Chondrocyte (in vitro differentiated cells): ENCODE data around the gene IFITM2. TPM values are rescaled to one million over a fixed set of nuclear protein-coding genes. Genes with fewer than 3 reads are reported as not detected.
"Not testable (repeated sequence)": the region's sequence is repeated elsewhere in the genome, so short reads cannot be mapped to it uniquely, and the experiment has no call there.

ENCODE experiments used
- DNase-seq: peaks from one replicate; pipeline ENCODE4 v3.0.0; 2021; ENCODE audit warnings: mixed read lengths, low spot score
- H3K27ac Mint-ChIP-seq: one replicate; pipeline ENCODE4 v1.8.0; 2021; ENCODE audit warnings: mild to moderate bottlenecking, moderate library complexity, mixed read lengths; ENCODE audit not compliant: unreplicated experiment
- H3K27me3 Mint-ChIP-seq: 2 replicates; pipeline ENCODE4 v1.8.0; 2021; ENCODE audit warnings: low read depth, mixed read lengths
- H3K36me3 Mint-ChIP-seq: 2 replicates; pipeline ENCODE4 v1.8.0; 2021; ENCODE audit warnings: low read depth, mixed read lengths
- H3K4me1 Mint-ChIP-seq: 2 replicates; pipeline ENCODE4 v1.8.0; 2021; ENCODE audit warnings: low read depth, mild to moderate bottlenecking, mixed read lengths
- H3K4me3 Mint-ChIP-seq: one replicate; pipeline ENCODE4 v1.8.0; 2021; ENCODE audit warnings: mild to moderate bottlenecking, moderate library complexity, mixed read lengths; ENCODE audit not compliant: unreplicated experiment
- H3K9me3 Mint-ChIP-seq: 2 replicates; pipeline ENCODE4 v1.8.0; 2021; ENCODE audit warnings: low read depth, mixed read lengths
- CTCF ChIP-seq: fragments of 200-600 bp; sonication (generic); IDR thresholded peaks from 2 replicates; pipeline ENCODE4 v1.5.0; 2021; ENCODE audit warnings: antibody characterized with exemption, mild to moderate bottlenecking, moderate library complexity
- total RNA-seq: library from RNA; stranded (reverse); gene quantifications from 3 replicates; pipeline ENCODE4 v1.2.1, GENCODE V29; 2021

The IFITM2 gene
- total RNA-seq, 1 donor from 2014 or later: 109 TPM

GRCh38 chr11:268716-269145, 38.9 kb upstream of the IFITM2 start:
- not testable (repeated sequence) for H3K4me3 Mint-ChIP-seq, H3K36me3 Mint-ChIP-seq, H3K27ac Mint-ChIP-seq, DNase-seq, H3K9me3 Mint-ChIP-seq, H3K4me1 Mint-ChIP-seq
- TF ChIP-seq CTCF: peak; percentile 39
- peaks cover 11% of the 10 kb centered on the region for H3K27me3 Mint-ChIP-seq

- Mint-ChIP-seq H3K27me3 (peaks cover 11% of the 10 kb centered on the region), H3K9me3 (no peaks in the 10 kb centered on the region), H3K27ac (no peak overlapping the region), H3K4me3 (no peak overlapping the region), H3K4me1 (peaks cover 7% of the 10 kb centered on the region), H3K36me3 (no peaks in the 10 kb centered on the region)
- no peak for DNase-seq
- TF ChIP-seq CTCF: peak; percentile 8
Observed at GRCh38 chr11:269146-269890, 38.3 kb upstream of the IFITM2 start.

GRCh38 chr11:270451-271318, 36.9 kb upstream of the IFITM2 start:
- Mint-ChIP-seq H3K36me3 (no peaks in the 10 kb centered on the region), H3K4me3 (no peak overlapping the region), H3K9me3 (no peaks in the 10 kb centered on the region), H3K4me1 (peaks cover 7% of the 10 kb centered on the region), H3K27me3 (peaks cover 11% of the 10 kb centered on the region), H3K27ac (no peak overlapping the region)
- no peak for TF ChIP-seq CTCF
- DNase-seq: no peak

- no peak for TF ChIP-seq CTCF
Observed at GRCh38 chr11:271319-271715, 36.3 kb upstream of the IFITM2 start.

GRCh38 chr11:272195-272930, 35.3 kb upstream of the IFITM2 start:
- H3K4me3 Mint-ChIP-seq: no peak overlapping the region
- no peak for DNase-seq
- peaks cover 1% of the 10 kb centered on the region for H3K36me3 Mint-ChIP-seq
- H3K27me3 Mint-ChIP-seq: peaks cover 11% of the 10 kb centered on the region
- no peak overlapping the region for H3K27ac Mint-ChIP-seq
- no peak for TF ChIP-seq CTCF
- peaks cover 4% of the 10 kb centered on the region for H3K9me3 Mint-ChIP-seq
- H3K4me1 Mint-ChIP-seq: peaks cover 7% of the 10 kb centered on the region

More at GRCh38 chr11:271319-271715, 36.3 kb upstream of the IFITM2 start:
- Mint-ChIP-seq H3K9me3 (peaks cover 4% of the 10 kb centered on the region), H3K4me1 (peaks cover 7% of the 10 kb centered on the region), H3K4me3 (no peak overlapping the region), H3K36me3 (no peaks in the 10 kb centered on the region), H3K27me3 (peaks cover 11% of the 10 kb centered on the region), H3K27ac (no peak overlapping the region)
- no peak for DNase-seq
